H1 (cell line): ENCODE measurements around the gene EFCAB6. TPM values are rescaled to one million over a fixed set of nuclear protein-coding genes. Genes with fewer than 3 reads are reported as not detected.

Source experiments
- BACH1 ChIP-seq: IDR thresholded peaks from 2 replicates; pipeline ENCODE4 v1.6.1; 2012; ENCODE audit warnings: low read length, improper control_type of control experiment
- SIN3A ChIP-seq, 2 experiments: IDR thresholded peaks in 1 of 2; conservative IDR thresholded peaks in 1 of 2; 2 replicates each; pipeline ENCODE4 v1.6.1; 2011 to 2012; ENCODE audit warnings: low read length in 2 of 2, improper control_type of control experiment in 1 of 2, low read depth in 1 of 2, mild to moderate bottlenecking in 1 of 2
- polyA plus RNA-seq, 7 experiments: library from polyadenylated mRNA; depleted of rRNA in 3 of 7; stranded (reverse) in 5 of 7; unstranded in 2 of 7; fragments of >200 nt in 5 of 7; fragments of 200-250 nt in 2 of 7; gene quantifications; 1 replicate in 5 of 7; 2 replicates in 1 of 7; 4 replicates in 1 of 7; pipeline versions ENCODE4 v1.2.1 to v1.2.3, GENCODE V29; 2011 to 2013; ENCODE audit warnings: missing spikeins in 2 of 7, mixed read lengths in 2 of 7
- total RNA-seq: library from RNA; stranded (reverse); fragmentation: NEBNext Ultra II Directional; extraction: Animal tissue kit (Norgen Biotek cat#: 25700); gene quantifications from 2 replicates; pipeline ENCODE4 v1.2.1, GENCODE V29; 2021

The EFCAB6 gene
- total and polyA plus RNA-seq, 2 of the 8 experiments (the other 6 are each of a cell fraction or from before 2014, with no cell fraction given): 0.32 to 1.7 TPM

DNA sequence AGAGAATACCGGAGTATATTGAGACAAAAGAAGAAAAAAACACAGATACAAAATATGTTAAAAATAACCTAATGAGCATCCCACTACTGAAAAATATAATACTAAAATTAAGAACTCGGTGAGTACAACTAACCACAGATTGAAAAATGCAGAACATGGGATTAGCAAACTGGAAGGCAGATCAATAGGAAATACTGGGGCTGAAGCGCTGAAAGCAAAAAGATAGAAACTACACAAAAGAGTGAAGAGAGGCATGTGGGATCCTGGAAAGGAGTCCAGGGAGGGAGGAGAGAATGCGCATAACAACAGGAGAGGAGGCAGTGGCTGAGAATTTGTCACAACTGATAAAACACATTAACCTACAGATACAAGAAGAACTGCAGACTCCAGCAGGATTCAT, 159.3 kb downstream of the EFCAB6 start (continued):
- no peak for TF ChIP-seq SIN3A (conservative IDR thresholded peaks at IDR 0.05 in 1 of 2, IDR thresholded peaks at IDR 0.05 in 1 of 2; ENCODE audit: low read depth in 1 of 2, low read length in 2 of 2)
- TF ChIP-seq BACH1: no peak
